GM13977 (cell line): Measurements from ENCODE around the gene MSI2.

ENCODE experiments used
- DNase-seq: peaks from one replicate; pipeline ENCODE4 v3.0.0; 2012; ENCODE audit warnings: low spot score
- in situ Hi-C: fragments of 300-500 bp; cut with MboI; formaldehyde crosslinking; loops from one replicate; pipeline ENCODE4 v1.12.0; 2022; ENCODE audit warnings: low sequenced_read_pairs, low pct_unique_long_range_greater_than_20kb, mixed read lengths, inconsistent platforms; ENCODE audit not compliant: unreplicated experiment
- TF ChIP-seq, protein P1 (sequence below): IDR thresholded peaks from 2 replicates; pipeline ENCODE4 v1.5.1; 2012; ENCODE audit warnings: mild to moderate bottlenecking, control low read depth; ENCODE audit not compliant: insufficient read depth; ENCODE audit errors: extremely low read depth, missing control alignments

The MSI2 gene

GRCh38 chr17:57251211-57251787, 5.0 kb upstream of the MSI2 start:
- TF ChIP-seq, protein P1, sequence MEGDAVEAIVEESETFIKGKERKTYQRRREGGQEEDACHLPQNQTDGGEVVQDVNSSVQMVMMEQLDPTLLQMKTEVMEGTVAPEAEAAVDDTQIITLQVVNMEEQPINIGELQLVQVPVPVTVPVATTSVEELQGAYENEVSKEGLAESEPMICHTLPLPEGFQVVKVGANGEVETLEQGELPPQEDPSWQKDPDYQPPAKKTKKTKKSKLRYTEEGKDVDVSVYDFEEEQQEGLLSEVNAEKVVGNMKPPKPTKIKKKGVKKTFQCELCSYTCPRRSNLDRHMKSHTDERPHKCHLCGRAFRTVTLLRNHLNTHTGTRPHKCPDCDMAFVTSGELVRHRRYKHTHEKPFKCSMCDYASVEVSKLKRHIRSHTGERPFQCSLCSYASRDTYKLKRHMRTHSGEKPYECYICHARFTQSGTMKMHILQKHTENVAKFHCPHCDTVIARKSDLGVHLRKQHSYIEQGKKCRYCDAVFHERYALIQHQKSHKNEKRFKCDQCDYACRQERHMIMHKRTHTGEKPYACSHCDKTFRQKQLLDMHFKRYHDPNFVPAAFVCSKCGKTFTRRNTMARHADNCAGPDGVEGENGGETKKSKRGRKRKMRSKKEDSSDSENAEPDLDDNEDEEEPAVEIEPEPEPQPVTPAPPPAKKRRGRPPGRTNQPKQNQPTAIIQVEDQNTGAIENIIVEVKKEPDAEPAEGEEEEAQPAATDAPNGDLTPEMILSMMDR = no peak
- in situ Hi-C loops = no loop called here
- no peak for DNase-seq

- no peak for DNase-seq
- in situ Hi-C loops = no loop called here
- TF ChIP-seq, protein P1 = no peak
These were observed 2.8 kb upstream of the MSI2 start for GRCh38 chr17:57253362-57254065.

DNA sequence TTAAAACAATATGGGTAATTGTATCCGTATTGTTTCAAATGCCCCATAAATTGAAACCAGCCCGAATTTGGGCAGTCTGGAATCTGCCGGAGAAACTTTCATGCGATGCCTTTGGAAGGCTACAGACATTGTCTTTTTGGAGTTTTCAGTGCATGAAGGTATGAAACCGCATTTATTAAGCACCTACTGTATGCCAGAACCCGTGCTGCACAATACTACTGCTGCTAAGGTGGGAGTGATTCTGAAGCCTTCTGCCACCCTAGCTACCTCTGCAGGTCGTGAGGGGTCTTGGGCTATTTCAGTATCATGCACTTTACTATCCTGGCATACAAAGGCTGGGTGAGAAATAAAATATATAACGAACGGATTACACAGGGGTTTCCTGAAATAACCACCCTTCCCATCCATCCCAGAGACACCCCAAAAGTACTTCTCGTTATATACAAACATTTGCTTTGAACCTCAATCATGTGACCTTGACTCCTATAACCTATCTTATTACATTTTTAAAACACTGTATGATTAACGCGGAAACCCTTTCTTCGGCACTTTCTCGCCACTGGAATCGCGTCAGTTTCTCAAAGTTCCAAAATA, 1.0 kb upstream of the MSI2 start:
- in situ Hi-C loops = no loop called here
- TF ChIP-seq, protein P1 = no peak
- no peak for DNase-seq

DNA sequence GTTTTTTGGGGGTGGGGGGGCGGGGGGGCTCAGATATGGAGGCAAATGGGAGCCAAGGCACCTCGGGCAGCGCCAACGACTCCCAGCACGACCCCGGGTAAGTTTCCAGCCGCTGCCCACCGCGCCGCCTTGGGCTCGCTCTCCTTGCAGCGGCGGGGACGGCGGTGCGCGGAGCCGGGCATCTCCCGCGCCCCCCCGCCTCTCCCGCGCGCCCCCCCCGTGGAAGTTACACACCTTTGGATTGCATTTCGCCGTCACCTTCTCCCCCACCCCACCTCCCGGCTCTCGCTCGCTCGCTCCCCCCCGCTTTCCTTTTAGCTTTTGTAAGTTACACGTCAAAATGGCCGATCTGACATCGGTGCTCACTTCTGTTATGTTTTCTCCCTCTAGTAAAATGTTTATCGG, 387 bp downstream of the MSI2 start:
- DNase-seq = no peak
- TF ChIP-seq, protein P1 = no peak
- in situ Hi-C loops = no loop called here

GRCh38 chr17:57257195-57257894, 1.0 kb downstream of the MSI2 start:
- in situ Hi-C loops = no loop called here
- DNase-seq = no peak
- TF ChIP-seq, protein P1 = no peak
